ENCODE results near the gene CYB5R3. TPM values are rescaled to one million over a fixed set of nuclear protein-coding genes. Genes with fewer than 3 reads are reported as not detected.
"Not testable (repeated sequence)": the region's sequence is repeated elsewhere in the genome, so short reads cannot be mapped to it uniquely, and the experiment has no call there.

CYB5R3 gene
- total RNA-seq, 1 experiment from 2014 or later: 104 TPM

DNA sequence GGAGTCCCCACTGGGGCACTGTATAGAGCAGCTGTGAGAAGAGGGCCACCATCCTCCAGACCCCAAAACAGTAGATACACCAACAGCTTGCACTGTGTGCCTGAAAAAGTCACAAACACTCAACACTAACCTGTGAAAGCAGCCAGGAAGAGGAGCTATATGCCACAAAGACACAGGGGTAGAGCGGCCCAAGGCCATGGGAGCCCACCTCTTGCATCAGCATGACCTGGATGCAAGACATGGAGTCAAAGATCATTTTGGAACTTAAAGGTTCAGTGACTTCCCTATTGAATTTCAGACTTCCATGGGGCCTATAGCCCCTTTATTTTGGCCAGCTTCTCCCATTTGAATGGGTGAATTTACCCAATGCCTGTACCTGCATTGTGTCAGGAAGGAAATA, 29.7 kb upstream of the CYB5R3 start:
- Mint-ChIP-seq H3K9me3 (ENCODE audit: unreplicated experiment) (no peaks in the 10 kb centered on the region), H3K4me1 (ENCODE audit: insufficient read depth, unreplicated experiment) (peaks cover 10% of the 10 kb centered on the region), H3K36me3 (ENCODE audit: insufficient read depth, unreplicated experiment) (peaks cover 5% of the 10 kb centered on the region), H3K4me3 (ENCODE audit: unreplicated experiment) (no peak overlapping the region), H3K27ac (ENCODE audit: low read depth, unreplicated experiment) (no peak overlapping the region), H3K27me3 (ENCODE audit: insufficient read depth, unreplicated experiment) (no peaks in the 10 kb centered on the region)
- DNase-seq (ENCODE audit: unreplicated experiment): no peak
- intact Hi-C loops (cut with micrococcal nuclease): no loop called here
- ChIA-PET POLR2A (no interaction called here), CTCF (interaction anchor here (0.6 kb wide), 2 partner anchors 13 to 26 kb away, joined by 3 read pairs; no protein-coding TSS in a partner anchor)
- BruUV-seq (replicated peaks): no TSS peak
- TF ChIP-seq, protein P1, sequence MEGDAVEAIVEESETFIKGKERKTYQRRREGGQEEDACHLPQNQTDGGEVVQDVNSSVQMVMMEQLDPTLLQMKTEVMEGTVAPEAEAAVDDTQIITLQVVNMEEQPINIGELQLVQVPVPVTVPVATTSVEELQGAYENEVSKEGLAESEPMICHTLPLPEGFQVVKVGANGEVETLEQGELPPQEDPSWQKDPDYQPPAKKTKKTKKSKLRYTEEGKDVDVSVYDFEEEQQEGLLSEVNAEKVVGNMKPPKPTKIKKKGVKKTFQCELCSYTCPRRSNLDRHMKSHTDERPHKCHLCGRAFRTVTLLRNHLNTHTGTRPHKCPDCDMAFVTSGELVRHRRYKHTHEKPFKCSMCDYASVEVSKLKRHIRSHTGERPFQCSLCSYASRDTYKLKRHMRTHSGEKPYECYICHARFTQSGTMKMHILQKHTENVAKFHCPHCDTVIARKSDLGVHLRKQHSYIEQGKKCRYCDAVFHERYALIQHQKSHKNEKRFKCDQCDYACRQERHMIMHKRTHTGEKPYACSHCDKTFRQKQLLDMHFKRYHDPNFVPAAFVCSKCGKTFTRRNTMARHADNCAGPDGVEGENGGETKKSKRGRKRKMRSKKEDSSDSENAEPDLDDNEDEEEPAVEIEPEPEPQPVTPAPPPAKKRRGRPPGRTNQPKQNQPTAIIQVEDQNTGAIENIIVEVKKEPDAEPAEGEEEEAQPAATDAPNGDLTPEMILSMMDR (IDR thresholded peaks at IDR 0.05; ENCODE audit: unreplicated experiment): no peak

DNA sequence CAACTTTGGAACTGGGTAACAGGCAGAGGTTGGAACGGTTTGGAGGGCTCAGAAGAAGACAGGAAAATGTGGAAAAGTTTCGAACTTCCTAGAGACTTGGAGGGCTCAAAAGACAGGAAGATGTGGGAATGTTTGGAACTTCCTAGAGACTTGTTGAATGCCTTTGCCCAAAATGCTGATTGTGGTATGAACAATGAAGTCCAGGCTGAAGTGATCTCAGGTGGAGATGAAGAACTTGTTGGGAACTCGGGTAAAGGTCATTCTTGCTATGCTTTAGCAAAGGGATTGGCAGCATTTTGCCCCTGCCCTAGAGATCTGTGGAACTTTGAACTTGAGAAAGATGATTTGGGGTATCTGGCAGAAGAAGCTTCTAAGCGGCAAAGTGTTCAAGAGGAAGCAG, 28.7 kb upstream of the CYB5R3 start:
- POLR2A ChIA-PET; BruUV-seq (replicated peaks); intact Hi-C loops (cut with micrococcal nuclease); DNase-seq (ENCODE audit: unreplicated experiment); H3K27ac Mint-ChIP-seq (ENCODE audit: low read depth, unreplicated experiment); H3K4me3 Mint-ChIP-seq (ENCODE audit: unreplicated experiment); H3K27me3 Mint-ChIP-seq (ENCODE audit: insufficient read depth, unreplicated experiment); H3K9me3 Mint-ChIP-seq (ENCODE audit: unreplicated experiment); H3K36me3 Mint-ChIP-seq (ENCODE audit: insufficient read depth, unreplicated experiment): not testable (repeated sequence)
- CTCF ChIA-PET: interaction anchor here (0.6 kb wide), 1 partner anchor 13 kb away, joined by 3 read pairs; no protein-coding TSS in a partner anchor
- peaks cover 10% of the 10 kb centered on the region for H3K4me1 Mint-ChIP-seq (ENCODE audit: insufficient read depth, unreplicated experiment)

GRCh38 chr22:42676059-42676607, 26.9 kb upstream of the CYB5R3 start:
- BruUV-seq (replicated peaks): no TSS peak
- DNase-seq (ENCODE audit: unreplicated experiment): peak; percentile 72
- peak overlapping the region; percentile 90 for H3K27ac Mint-ChIP-seq (ENCODE audit: low read depth, unreplicated experiment)

GRCh38 chr22:42673898-42674401, 24.8 kb upstream of the CYB5R3 start:
- BruUV-seq (replicated peaks): no TSS peak
- CTCF ChIA-PET: interaction anchor here (1.2 to 1.7 kb wide), 2 partner anchors 11 to 13 kb away, joined by 3 to 4 read pairs; no protein-coding TSS in a partner anchor
- intact Hi-C loops (cut with micrococcal nuclease): no loop called here
- Mint-ChIP-seq H3K4me1 (ENCODE audit: insufficient read depth, unreplicated experiment) (no peaks in the 10 kb centered on the region), H3K4me3 (ENCODE audit: unreplicated experiment) (no peak overlapping the region), H3K27me3 (ENCODE audit: insufficient read depth, unreplicated experiment) (no peaks in the 10 kb centered on the region), H3K36me3 (ENCODE audit: insufficient read depth, unreplicated experiment) (peaks cover 7% of the 10 kb centered on the region), H3K9me3 (ENCODE audit: unreplicated experiment) (no peaks in the 10 kb centered on the region), H3K27ac (ENCODE audit: low read depth, unreplicated experiment) (no peak overlapping the region)
- POLR2A ChIA-PET: interaction anchor here (1.1 kb wide), 1 partner anchor 9 kb away, joined by 3 read pairs; no protein-coding TSS in a partner anchor
- peak; percentile 35 for DNase-seq (ENCODE audit: unreplicated experiment)
- TF ChIP-seq, protein P1 (IDR thresholded peaks at IDR 0.05; ENCODE audit: unreplicated experiment): no peak

More at GRCh38 chr22:42676059-42676607, 26.9 kb upstream of the CYB5R3 start:
- H3K9me3 Mint-ChIP-seq (ENCODE audit: unreplicated experiment): no peaks in the 10 kb centered on the region
- peaks cover 9% of the 10 kb centered on the region for H3K4me1 Mint-ChIP-seq (ENCODE audit: insufficient read depth, unreplicated experiment)
- TF ChIP-seq, protein P1 (IDR thresholded peaks at IDR 0.05; ENCODE audit: unreplicated experiment): no peak
- intact Hi-C loops (cut with micrococcal nuclease): no loop called here
- no peak overlapping the region for H3K4me3 Mint-ChIP-seq (ENCODE audit: unreplicated experiment)
- ChIA-PET POLR2A (interaction anchor here (0.5 to 1.5 kb wide), 4 partner anchors 9 to 235 kb away, joined by 3 read pairs; no protein-coding TSS in a partner anchor), CTCF (no interaction called here)
- H3K36me3 Mint-ChIP-seq (ENCODE audit: insufficient read depth, unreplicated experiment): peaks cover 7% of the 10 kb centered on the region
- H3K27me3 Mint-ChIP-seq (ENCODE audit: insufficient read depth, unreplicated experiment): no peaks in the 10 kb centered on the region

DNA sequence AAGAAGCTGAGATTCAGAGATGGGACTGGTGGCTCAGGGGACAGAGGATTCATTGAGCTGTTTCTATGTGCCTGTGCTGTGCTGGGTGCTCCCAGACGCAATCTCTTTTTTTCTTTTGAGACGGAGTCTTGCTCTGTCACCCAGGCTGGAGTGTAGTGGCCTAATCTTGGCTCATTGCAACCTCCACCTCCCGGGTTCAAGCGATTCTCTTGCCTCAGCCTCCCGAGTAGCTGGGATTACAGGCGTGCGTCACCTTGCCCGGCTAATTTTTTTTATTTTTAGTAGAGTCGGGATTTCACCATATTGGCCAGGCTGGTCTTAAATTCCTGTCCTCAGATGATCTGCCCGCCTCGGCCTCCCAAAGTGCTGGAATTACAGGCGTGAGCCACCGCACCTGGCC, 23.9 kb upstream of the CYB5R3 start:
- H3K36me3 Mint-ChIP-seq (ENCODE audit: insufficient read depth, unreplicated experiment); H3K27me3 Mint-ChIP-seq (ENCODE audit: insufficient read depth, unreplicated experiment); H3K27ac Mint-ChIP-seq (ENCODE audit: low read depth, unreplicated experiment); H3K9me3 Mint-ChIP-seq (ENCODE audit: unreplicated experiment); DNase-seq (ENCODE audit: unreplicated experiment); H3K4me1 Mint-ChIP-seq (ENCODE audit: insufficient read depth, unreplicated experiment); BruUV-seq (replicated peaks); intact Hi-C loops (cut with micrococcal nuclease); H3K4me3 Mint-ChIP-seq (ENCODE audit: unreplicated experiment): not testable (repeated sequence)
- CTCF ChIA-PET: interaction anchor here (1.0 to 1.4 kb wide), 3 partner anchors 10 to 130 kb away, joined by 3 to 5 read pairs (median 4); no protein-coding TSS in a partner anchor
- POLR2A ChIA-PET: interaction anchor here (1.1 kb wide), 1 partner anchor 10 kb away, joined by 3 read pairs; no protein-coding TSS in a partner anchor

All from MCF 10A (cell line).